Ovary (tissue), 9 donors: ENCODE measurements around the gene SH3BP4. TPM values are rescaled to one million over a fixed set of nuclear protein-coding genes. Genes with fewer than 3 reads are reported as not detected.

Experiments
- DNase-seq, 5 donors: peaks; one replicate each; pipeline ENCODE4 v3.0.0-alpha.2; 2019 to 2020
- H3K27ac ChIP-seq, 2 donors: fragments of 200-600 bp; one replicate each; pipeline versions ENCODE4 v1.5.1 to v1.8.0; 2019 to 2022
- H3K27me3 ChIP-seq: fragments of 200-600 bp; one replicate; pipeline ENCODE4 v1.8.0; 2022
- H3K36me3 ChIP-seq: fragments of 200-600 bp; sonication (generic); one replicate; pipeline ENCODE4 v1.5.1; 2019
- H3K4me1 ChIP-seq: one replicate; pipeline ENCODE4 v1.8.1; 2013; ENCODE audit warnings: mild to moderate bottlenecking, moderate library complexity; ENCODE audit not compliant: insufficient read depth
- H3K4me3 ChIP-seq: fragments of 200-600 bp; sonication (generic); one replicate; pipeline ENCODE4 v1.5.1; 2017
- H3K9me3 ChIP-seq, 2 donors: fragments of 200-600 bp in 1 of 2; sonication (generic) in 1 of 2; one replicate each; pipeline versions ENCODE4 v1.5.1 to v1.8.1; 2013 to 2019; ENCODE audit warnings: mild to moderate bottlenecking in 1 of 2, moderate library complexity in 1 of 2
- EP300 ChIP-seq: sonication (generic); formaldehyde crosslinking; IDR thresholded peaks from one replicate; pipeline ENCODE4 v1.6.1; 2017; ENCODE audit warnings: antibody characterized with exemption
- POLR2A ChIP-seq: fragments of 450-650 bp; IDR thresholded peaks from one replicate; pipeline ENCODE4 v1.6.1; 2017; ENCODE audit warnings: antibody characterized with exemption, mild to moderate bottlenecking, moderate library complexity
- WGBS, 3 donors: extraction: QIAGEN DNeasy Blood & Tissue Kit in 1 of 3; methylation state at CpG; one replicate each; pipeline versions ENCODE4 v1.1.5 to v1.1.7; 2013 to 2017; 5-methylcytosine and 5-hydroxymethylcytosine counted together
- intact Hi-C, 4 donors: fragments of 100-400 bp; cut with DNase I; formaldehyde crosslinking; loops; one replicate each; pipeline versions ENCODE4 v1.11.0 to v1.15.1; 2022 to 2023
- polyA plus RNA-seq, 2 donors: library from polyadenylated mRNA; stranded (reverse); fragments of 200-250 nt in 1 of 2; fragments of 350-450 nt in 1 of 2; fragmentation: Illumina TruSeq in 1 of 2; extraction: RNeasy Lipid Tissue Mini Kit (QIAGEN cat#74804) in 1 of 2; gene quantifications; one replicate each; pipeline ENCODE4 v1.2.3, GENCODE V29; 2013 to 2014
- total RNA-seq, 7 donors: library from RNA; depleted of rRNA in 2 of 7; stranded (reverse); fragments of >200 nt in 2 of 7; fragmentation: NEBNext Ultra II Directional in 3 of 7; extraction: Animal tissue kit (Norgen Biotek cat#: 25700) in 3 of 7; gene quantifications; one replicate each; pipeline versions ENCODE4 v1.1.0 to v1.2.4, GENCODE V29; 2016 to 2023
- TF ChIP-seq, protein P1 (sequence below), 3 donors: fragments of 450-650 bp in 2 of 3; fragments of 200-600 bp in 1 of 3; IDR thresholded peaks; one replicate each; pipeline versions ENCODE4 v1.5.1 to v1.8.0; 2016 to 2022; ENCODE audit warnings: antibody characterized with exemption in 3 of 3, mild to moderate bottlenecking in 1 of 3
- donor health status: DM: no; HTN: no; CAD: no; lungs with moderate emphysema.
- donor health status: DM: no; HTN: no; CAD: no.
- donor health status: Bipolar disorder and iron deficiency.
- donor health status: DM: yes; HTN: yes; CAD: no.
- donor health status: DM: no; HTN: no; CAD: no.
- donor health status: DM: yes; HTN: yes; CAD: no.

SH3BP4 gene
- total and polyA plus RNA-seq, 9 donors, result 20.3 to 44.9 (median 36.9) TPM

DNA sequence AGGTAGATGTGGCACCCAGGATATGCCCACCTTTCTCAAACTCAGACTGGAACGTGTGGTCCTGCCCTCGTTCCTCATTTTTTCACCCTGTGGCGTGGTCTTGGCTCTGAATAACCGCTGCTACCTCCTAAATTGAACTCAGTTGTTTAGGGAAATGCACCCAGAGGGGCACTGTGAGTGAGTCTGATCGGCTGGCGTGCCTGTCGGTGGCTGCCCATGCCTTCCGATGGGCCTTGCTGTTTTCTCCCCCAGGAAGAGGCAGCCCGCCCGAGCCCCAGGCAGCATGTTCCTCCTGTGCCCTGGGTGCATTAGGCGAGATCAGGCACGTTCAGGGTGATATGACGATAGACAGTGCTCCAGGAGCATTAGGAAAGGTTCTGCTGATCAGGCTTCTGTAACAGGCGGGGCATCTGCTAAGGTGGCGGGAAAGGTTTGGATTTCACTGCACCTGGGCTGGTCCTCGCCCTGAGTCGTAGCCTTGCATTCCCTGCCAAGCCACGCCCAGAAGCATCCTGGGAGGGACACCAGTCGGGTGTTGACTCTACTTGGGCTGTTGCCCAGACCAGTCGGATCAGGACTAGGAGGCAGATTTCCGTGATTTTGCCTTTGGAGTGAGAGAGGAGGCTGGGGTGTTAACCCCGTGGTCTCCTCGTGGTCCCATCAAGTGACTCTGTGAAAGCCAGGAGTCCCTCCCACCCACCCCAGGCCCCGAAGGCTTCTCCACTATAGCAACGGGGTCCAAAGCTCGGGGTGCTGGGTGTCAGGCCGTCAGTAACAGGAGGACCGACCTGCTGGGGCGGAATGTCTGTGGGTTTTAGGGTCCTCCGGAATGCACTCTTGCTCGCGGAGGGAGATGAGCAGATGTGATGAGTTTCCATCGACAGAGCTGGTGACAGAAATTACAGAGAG, 75.1 kb downstream of the SH3BP4 start:
- Histone ChIP-seq H3K4me1 (peaks cover 7% of the 10 kb centered on the region), H3K27me3 (no peaks in the 10 kb centered on the region), H3K4me3 (no peak overlapping the region), H3K9me3 (no peaks in the 10 kb centered on the region), H3K36me3 (no peaks in the 10 kb centered on the region), H3K27ac (no peak overlapping the region)
- 82 to 85% (median 83%) methylated on average over 33 of the region's 33 CpGs for WGBS, 3 donors
- peak in 2 of 5 donors; percentile 48 to 56 for DNase-seq
- intact Hi-C loops, result no loop called here
- no peak for TF ChIP-seq POLR2A
- TF ChIP-seq EP300, result no peak
- TF ChIP-seq, protein P1, sequence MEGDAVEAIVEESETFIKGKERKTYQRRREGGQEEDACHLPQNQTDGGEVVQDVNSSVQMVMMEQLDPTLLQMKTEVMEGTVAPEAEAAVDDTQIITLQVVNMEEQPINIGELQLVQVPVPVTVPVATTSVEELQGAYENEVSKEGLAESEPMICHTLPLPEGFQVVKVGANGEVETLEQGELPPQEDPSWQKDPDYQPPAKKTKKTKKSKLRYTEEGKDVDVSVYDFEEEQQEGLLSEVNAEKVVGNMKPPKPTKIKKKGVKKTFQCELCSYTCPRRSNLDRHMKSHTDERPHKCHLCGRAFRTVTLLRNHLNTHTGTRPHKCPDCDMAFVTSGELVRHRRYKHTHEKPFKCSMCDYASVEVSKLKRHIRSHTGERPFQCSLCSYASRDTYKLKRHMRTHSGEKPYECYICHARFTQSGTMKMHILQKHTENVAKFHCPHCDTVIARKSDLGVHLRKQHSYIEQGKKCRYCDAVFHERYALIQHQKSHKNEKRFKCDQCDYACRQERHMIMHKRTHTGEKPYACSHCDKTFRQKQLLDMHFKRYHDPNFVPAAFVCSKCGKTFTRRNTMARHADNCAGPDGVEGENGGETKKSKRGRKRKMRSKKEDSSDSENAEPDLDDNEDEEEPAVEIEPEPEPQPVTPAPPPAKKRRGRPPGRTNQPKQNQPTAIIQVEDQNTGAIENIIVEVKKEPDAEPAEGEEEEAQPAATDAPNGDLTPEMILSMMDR (IDR thresholded peaks at IDR 0.05), result no peak

DNA sequence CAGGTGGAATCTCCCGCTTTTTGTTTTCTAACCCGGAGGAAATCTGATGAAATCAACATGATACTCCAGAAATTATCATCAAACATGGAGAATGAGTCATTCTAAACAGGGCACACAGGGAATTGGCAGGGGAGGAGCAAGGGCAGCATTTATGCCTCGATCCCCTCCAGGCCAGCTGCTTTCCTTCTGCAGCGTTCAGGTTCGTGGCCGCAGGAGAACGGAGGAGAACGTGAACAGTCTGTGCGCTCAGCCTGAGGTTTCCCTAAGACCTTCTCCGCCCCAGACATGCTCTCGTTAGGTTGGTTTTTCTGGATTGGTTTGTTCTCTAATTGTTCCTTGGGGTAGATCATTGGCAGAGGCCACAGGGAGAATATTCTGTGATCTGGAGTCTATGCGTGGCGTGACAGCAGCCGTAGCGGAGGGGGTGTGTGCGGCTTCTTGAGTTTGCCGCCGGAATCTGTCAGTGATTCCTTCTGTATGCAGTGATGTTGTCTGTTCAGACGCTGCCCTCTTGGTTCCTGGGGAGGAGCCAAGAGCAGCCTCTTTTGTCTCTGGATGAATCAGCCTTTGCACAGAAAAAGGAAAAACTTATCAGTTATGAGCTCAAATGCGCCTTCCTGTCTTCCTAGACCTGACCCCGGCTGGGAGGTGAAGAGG, 75.9 kb downstream of the SH3BP4 start:
- H3K4me3 ChIP-seq, result no peak overlapping the region
- no peaks in the 10 kb centered on the region for H3K9me3 ChIP-seq
- TF ChIP-seq, protein P1 (IDR thresholded peaks at IDR 0.05), result no peak
- no peak for TF ChIP-seq POLR2A
- intact Hi-C loops, result no loop called here
- no peaks in the 10 kb centered on the region for H3K36me3 ChIP-seq
- H3K4me1 ChIP-seq, result peaks cover 7% of the 10 kb centered on the region
- H3K27me3 ChIP-seq, result no peaks in the 10 kb centered on the region
- no peak for DNase-seq
- 87 to 92% (median 87%) methylated on average over 21 of the region's 21 CpGs for WGBS, 3 donors
- no peak overlapping the region for H3K27ac ChIP-seq

DNA sequence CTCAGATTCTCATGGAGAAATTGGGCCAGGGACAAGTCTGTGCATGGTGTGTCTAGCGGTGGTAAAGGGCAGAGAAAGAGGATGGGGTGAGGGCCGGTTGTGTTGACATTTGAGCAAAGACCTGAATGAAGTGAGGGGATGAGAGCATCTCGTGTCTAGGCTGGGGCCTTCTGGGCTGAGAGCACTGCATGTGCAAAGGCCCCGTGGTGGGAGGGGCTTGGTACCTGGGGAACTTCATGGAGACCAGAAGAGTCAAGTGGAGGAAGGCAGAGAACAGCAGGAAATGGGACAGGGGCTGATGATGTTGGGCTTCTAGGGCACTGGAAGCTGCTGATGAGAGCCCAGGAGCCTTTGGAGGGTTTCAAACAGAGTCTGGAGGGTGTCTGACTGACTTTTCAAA, 76.8 kb downstream of the SH3BP4 start:
- no peaks in the 10 kb centered on the region for H3K36me3 ChIP-seq
- WGBS, 3 donors, result 91 to 94% (median 91%) methylated on average over 4 of the region's 4 CpGs
- H3K4me3 ChIP-seq, result no peak overlapping the region
- intact Hi-C loops, result no loop called here
- no peak overlapping the region for H3K27ac ChIP-seq
- no peaks in the 10 kb centered on the region for H3K27me3 ChIP-seq
- no peak for DNase-seq
- peaks cover 7% of the 10 kb centered on the region for H3K4me1 ChIP-seq
- H3K9me3 ChIP-seq, result no peaks in the 10 kb centered on the region
- TF ChIP-seq POLR2A (no peak), EP300 (no peak)
- TF ChIP-seq, protein P1 (IDR thresholded peaks at IDR 0.05), result no peak

DNA sequence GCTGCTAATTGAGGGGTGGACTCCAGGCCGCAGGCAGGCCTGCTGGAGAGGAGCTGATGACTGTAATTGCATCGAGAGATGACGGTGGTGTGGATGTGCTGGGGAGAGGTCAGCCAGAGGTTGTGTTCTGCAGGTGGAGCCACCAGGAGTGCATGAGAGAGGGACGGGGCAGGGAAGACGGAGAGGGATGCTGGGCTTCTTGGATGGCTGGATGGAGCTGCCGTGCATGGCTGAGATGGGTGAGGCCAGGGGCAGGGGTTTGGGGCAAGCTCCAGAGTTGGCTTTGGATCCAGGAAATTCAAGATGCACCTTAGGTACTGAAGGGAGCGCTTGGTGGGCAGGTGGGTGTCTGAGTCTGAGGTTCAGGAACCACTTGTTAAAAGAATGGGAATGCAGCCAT, 77.2 kb downstream of the SH3BP4 start:
- no peak overlapping the region for H3K27ac ChIP-seq
- H3K36me3 ChIP-seq, result no peaks in the 10 kb centered on the region
- no peak for DNase-seq
- no peaks in the 10 kb centered on the region for H3K27me3 ChIP-seq
- H3K9me3 ChIP-seq, result no peaks in the 10 kb centered on the region
- 91 to 95% (median 94%) methylated on average over 7 of the region's 7 CpGs for WGBS, 3 donors
- peaks cover 7% of the 10 kb centered on the region for H3K4me1 ChIP-seq
- TF ChIP-seq, protein P1 (IDR thresholded peaks at IDR 0.05), result no peak
- no peak for TF ChIP-seq POLR2A
- TF ChIP-seq EP300, result no peak
- no peak overlapping the region for H3K4me3 ChIP-seq
- intact Hi-C loops, result no loop called here
